Uterus (tissue), 2 donors: Measurements from ENCODE around the gene VMAC.

Source experiments
- POLR2A ChIP-seq, 2 donors: fragments of 450-650 bp; IDR thresholded peaks; one replicate each; pipeline ENCODE4 v1.6.1; 2016; ENCODE audit warnings: antibody characterized with exemption in 2 of 2, mild to moderate bottlenecking in 1 of 2, moderate library complexity in 1 of 2
- TF ChIP-seq, protein P1 (sequence below), 4 experiments: fragments of 200-600 bp in 2 of 4; fragments of 450-650 bp in 2 of 4; sonication (generic) in 2 of 4; IDR thresholded peaks; one replicate each; pipeline ENCODE4 v1.5.1; 2016 to 2019; ENCODE audit warnings: antibody characterized with exemption in 4 of 4, mild to moderate bottlenecking in 2 of 4, moderate library complexity in 1 of 4

DNA sequence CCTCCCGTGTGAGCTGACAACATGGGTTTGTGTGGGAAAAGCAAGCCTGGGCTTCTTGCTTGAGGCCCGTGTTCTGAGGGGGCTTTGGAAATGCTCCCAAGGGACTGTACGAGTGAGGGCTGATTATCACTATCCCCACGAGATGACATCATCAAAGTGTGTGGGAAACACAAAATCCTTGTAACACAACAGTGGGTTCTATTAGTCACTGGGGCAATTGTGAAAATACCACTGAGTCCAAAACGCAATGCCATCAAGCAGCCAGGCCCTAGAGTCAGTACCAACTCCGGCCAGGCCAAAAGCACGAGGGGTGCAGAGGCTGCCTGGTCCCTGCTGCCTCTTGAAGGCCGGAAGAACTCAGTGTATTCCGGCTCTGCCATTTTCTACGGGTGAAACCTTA, 39.0 kb downstream of the VMAC start:
- TF ChIP-seq POLR2A (IDR thresholded peaks at IDR 0.05) = no peak
- TF ChIP-seq, protein P1, sequence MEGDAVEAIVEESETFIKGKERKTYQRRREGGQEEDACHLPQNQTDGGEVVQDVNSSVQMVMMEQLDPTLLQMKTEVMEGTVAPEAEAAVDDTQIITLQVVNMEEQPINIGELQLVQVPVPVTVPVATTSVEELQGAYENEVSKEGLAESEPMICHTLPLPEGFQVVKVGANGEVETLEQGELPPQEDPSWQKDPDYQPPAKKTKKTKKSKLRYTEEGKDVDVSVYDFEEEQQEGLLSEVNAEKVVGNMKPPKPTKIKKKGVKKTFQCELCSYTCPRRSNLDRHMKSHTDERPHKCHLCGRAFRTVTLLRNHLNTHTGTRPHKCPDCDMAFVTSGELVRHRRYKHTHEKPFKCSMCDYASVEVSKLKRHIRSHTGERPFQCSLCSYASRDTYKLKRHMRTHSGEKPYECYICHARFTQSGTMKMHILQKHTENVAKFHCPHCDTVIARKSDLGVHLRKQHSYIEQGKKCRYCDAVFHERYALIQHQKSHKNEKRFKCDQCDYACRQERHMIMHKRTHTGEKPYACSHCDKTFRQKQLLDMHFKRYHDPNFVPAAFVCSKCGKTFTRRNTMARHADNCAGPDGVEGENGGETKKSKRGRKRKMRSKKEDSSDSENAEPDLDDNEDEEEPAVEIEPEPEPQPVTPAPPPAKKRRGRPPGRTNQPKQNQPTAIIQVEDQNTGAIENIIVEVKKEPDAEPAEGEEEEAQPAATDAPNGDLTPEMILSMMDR (IDR thresholded peaks at IDR 0.05) = no peak
